Liver (tissue), 9 donors: ENCODE results near the gene ARHGEF33. TPM values are rescaled to one million over a fixed set of nuclear protein-coding genes. Genes with fewer than 3 reads are reported as not detected.

Experiments
- DNase-seq: peaks from one replicate; pipeline ENCODE4 v3.0.0-alpha.2; 2017; ENCODE audit warnings: low spot score
- H3K27ac ChIP-seq, 2 donors: one replicate each; pipeline ENCODE4 v1.7.0; 2013; ENCODE audit warnings: inconsistent platforms in 2 of 2, low read length in 2 of 2, control low read depth in 1 of 2, low read depth in 1 of 2, mild to moderate bottlenecking in 1 of 2
- H3K27me3 ChIP-seq, 4 donors: one replicate each; pipeline versions ENCODE4 v1.6.1 to v1.7.0; 2013; ENCODE audit warnings: low read length in 3 of 4, inconsistent platforms in 1 of 4, mild to moderate bottlenecking in 1 of 4, moderate library complexity in 1 of 4; ENCODE audit not compliant: control insufficient read depth in 4 of 4, insufficient read depth in 4 of 4
- H3K36me3 ChIP-seq, 4 donors: one replicate each; pipeline versions ENCODE4 v1.6.1 to v1.7.0; 2013; ENCODE audit warnings: low read length in 3 of 4, mild to moderate bottlenecking in 3 of 4, low read depth in 1 of 4, moderate library complexity in 1 of 4; ENCODE audit not compliant: control insufficient read depth in 4 of 4, insufficient read depth in 3 of 4
- H3K4me1 ChIP-seq, 4 donors: one replicate each; pipeline versions ENCODE4 v1.6.1 to v1.7.0; 2013; ENCODE audit warnings: low read length in 3 of 4, mild to moderate bottlenecking in 3 of 4, moderate library complexity in 1 of 4; ENCODE audit not compliant: control insufficient read depth in 4 of 4, insufficient read depth in 4 of 4
- H3K4me3 ChIP-seq, 3 donors: one replicate each; pipeline versions ENCODE4 v1.6.1 to v1.7.0; 2013; ENCODE audit warnings: low read length in 3 of 3, control low read depth in 1 of 3, low read depth in 1 of 3, mild to moderate bottlenecking in 1 of 3
- H3K9ac ChIP-seq, 2 donors: one replicate each; pipeline ENCODE4 v1.7.0; 2013; ENCODE audit warnings: low read length in 2 of 2, mild to moderate bottlenecking in 2 of 2, moderate library complexity in 2 of 2, control low read depth in 1 of 2, low read depth in 1 of 2
- H3K9me3 ChIP-seq, 4 donors: one replicate each; pipeline versions ENCODE4 v1.6.1 to v1.7.0; 2013; ENCODE audit warnings: low read length in 3 of 4; ENCODE audit not compliant: control insufficient read depth in 4 of 4
- EGR1 ChIP-seq, 2 donors: IDR thresholded peaks; 2 replicates each; pipeline ENCODE4 v1.6.1; 2016 to 2018; ENCODE audit warnings: antibody characterized with exemption in 2 of 2, low read depth in 2 of 2
- FOXA1 ChIP-seq: IDR thresholded peaks from 2 replicates; pipeline ENCODE4 v1.6.1; 2016; ENCODE audit warnings: antibody characterized with exemption
- FOXA2 ChIP-seq: IDR thresholded peaks from 2 replicates; pipeline ENCODE4 v1.6.1; 2016; ENCODE audit warnings: antibody characterized with exemption
- GABPA ChIP-seq, 2 donors: IDR thresholded peaks in 1 of 2; conservative IDR thresholded peaks in 1 of 2; 2 replicates each; pipeline ENCODE4 v1.6.1; 2016; ENCODE audit warnings: antibody characterized with exemption in 2 of 2, mild to moderate bottlenecking in 1 of 2, moderate library complexity in 1 of 2
- HNF4A ChIP-seq, 2 donors: conservative IDR thresholded peaks; 2 replicates each; pipeline ENCODE4 v1.6.1; 2016; ENCODE audit warnings: antibody characterized with exemption in 2 of 2, mild to moderate bottlenecking in 2 of 2
- HNF4G ChIP-seq: IDR thresholded peaks from 2 replicates; pipeline ENCODE4 v1.6.1; 2016; ENCODE audit warnings: antibody characterized with exemption
- JUND ChIP-seq, 2 donors: IDR thresholded peaks; 2 replicates each; pipeline ENCODE4 v1.6.1; 2016; ENCODE audit warnings: antibody characterized with exemption in 2 of 2
- NR2F2 ChIP-seq: IDR thresholded peaks from 2 replicates; pipeline ENCODE4 v1.6.1; 2016; ENCODE audit warnings: antibody characterized with exemption
- RAD21 ChIP-seq, 2 donors: IDR thresholded peaks; 2 replicates each; pipeline ENCODE4 v1.6.1; 2016; ENCODE audit warnings: antibody characterized with exemption in 2 of 2, mild to moderate bottlenecking in 2 of 2
- RXRA ChIP-seq, 2 donors: IDR thresholded peaks; 2 replicates each; pipeline ENCODE4 v1.6.1; 2017 to 2018; ENCODE audit warnings: antibody characterized with exemption in 2 of 2, mild to moderate bottlenecking in 1 of 2
- TAF1 ChIP-seq: conservative IDR thresholded peaks from 2 replicates; pipeline ENCODE4 v1.6.1; 2016; ENCODE audit warnings: antibody characterized with exemption, mild to moderate bottlenecking
- WGBS: extraction: QIAGEN DNeasy Blood & Tissue Kit; methylation state at CpG from one replicate; pipeline ENCODE4 v1.1.7; 2013; 5-methylcytosine and 5-hydroxymethylcytosine counted together
- polyA plus RNA-seq, 2 donors: library from polyadenylated mRNA; stranded (reverse) in 1 of 2; unstranded in 1 of 2; fragments of 200-250 nt in 1 of 2; fragments of >200 nt in 1 of 2; fragmentation: Nextera tagmentation in 1 of 2; extraction: Ambion mirVana in 1 of 2; gene quantifications; one replicate each; pipeline versions ENCODE4 v1.2.1 to v1.2.3, GENCODE V29; 2013 to 2015
- total RNA-seq, 2 donors: library from RNA; depleted of rRNA; stranded (reverse); fragments of >200 nt; gene quantifications; one replicate each; pipeline ENCODE4 v1.2.3, GENCODE V29; 2014
- TF ChIP-seq, protein P1 (sequence below): IDR thresholded peaks from 2 replicates; pipeline ENCODE4 v1.6.1; 2016; ENCODE audit warnings: antibody characterized with exemption
- TF ChIP-seq, protein P2 (sequence below): IDR thresholded peaks from 2 replicates; pipeline ENCODE4 v1.6.1; 2016; ENCODE audit warnings: antibody characterized with exemption, mild to moderate bottlenecking
- TF ChIP-seq, protein P3 (sequence below): IDR thresholded peaks from 2 replicates; pipeline ENCODE4 v1.6.1; 2016; ENCODE audit warnings: antibody characterized with exemption
- donor health status: healthy.
- donor health status: healthy.
- donor health status: healthy.
- donor health status: healthy.
- donor health status: healthy.

The ARHGEF33 gene
- total and polyA plus RNA-seq, 4 donors = 0.05 to 0.33 (median 0.08) TPM; not detected in 1

DNA sequence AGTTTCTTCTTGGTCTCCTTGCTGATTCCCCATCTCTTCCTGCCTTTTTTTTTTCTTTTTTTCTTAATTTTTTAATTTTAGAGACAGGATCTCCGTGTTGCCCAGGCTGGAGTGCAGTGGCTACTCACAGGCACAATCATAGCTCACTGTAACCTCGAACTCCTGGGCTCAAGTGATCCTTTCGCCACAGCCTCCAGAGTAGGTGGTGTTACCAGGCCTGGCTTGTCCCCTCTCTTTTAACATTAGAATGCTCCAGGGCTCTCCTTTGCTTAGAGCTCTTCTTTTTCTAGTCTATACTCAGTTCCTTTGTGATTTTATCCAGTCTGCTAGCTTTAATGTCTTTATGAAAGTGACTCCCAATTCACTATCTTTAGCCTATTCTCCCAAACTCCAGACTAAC is 89.2 kb downstream of the ARHGEF33 start:
- Histone ChIP-seq H3K36me3 (peaks cover 0 to under 1% (median 0%) of the 10 kb centered on the region in 4 donors), H3K9ac (no peak overlapping the region), H3K4me3 (no peak overlapping the region), H3K27ac (no peak overlapping the region), H3K27me3 (no peaks in the 10 kb centered on the region), H3K9me3 (no peaks in the 10 kb centered on the region), H3K4me1 (no peaks in the 10 kb centered on the region)
- DNase-seq = no peak
- TF ChIP-seq HNF4A (conservative IDR thresholded peaks at IDR 0.05) = no peak
- TF ChIP-seq JUND (IDR thresholded peaks at IDR 0.05) = no peak
- TF ChIP-seq, protein P1, sequence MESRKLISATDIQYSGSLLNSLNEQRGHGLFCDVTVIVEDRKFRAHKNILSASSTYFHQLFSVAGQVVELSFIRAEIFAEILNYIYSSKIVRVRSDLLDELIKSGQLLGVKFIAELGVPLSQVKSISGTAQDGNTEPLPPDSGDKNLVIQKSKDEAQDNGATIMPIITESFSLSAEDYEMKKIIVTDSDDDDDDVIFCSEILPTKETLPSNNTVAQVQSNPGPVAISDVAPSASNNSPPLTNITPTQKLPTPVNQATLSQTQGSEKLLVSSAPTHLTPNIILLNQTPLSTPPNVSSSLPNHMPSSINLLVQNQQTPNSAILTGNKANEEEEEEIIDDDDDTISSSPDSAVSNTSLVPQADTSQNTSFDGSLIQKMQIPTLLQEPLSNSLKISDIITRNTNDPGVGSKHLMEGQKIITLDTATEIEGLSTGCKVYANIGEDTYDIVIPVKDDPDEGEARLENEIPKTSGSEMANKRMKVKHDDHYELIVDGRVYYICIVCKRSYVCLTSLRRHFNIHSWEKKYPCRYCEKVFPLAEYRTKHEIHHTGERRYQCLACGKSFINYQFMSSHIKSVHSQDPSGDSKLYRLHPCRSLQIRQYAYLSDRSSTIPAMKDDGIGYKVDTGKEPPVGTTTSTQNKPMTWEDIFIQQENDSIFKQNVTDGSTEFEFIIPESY = no peak
- TF ChIP-seq, protein P2, sequence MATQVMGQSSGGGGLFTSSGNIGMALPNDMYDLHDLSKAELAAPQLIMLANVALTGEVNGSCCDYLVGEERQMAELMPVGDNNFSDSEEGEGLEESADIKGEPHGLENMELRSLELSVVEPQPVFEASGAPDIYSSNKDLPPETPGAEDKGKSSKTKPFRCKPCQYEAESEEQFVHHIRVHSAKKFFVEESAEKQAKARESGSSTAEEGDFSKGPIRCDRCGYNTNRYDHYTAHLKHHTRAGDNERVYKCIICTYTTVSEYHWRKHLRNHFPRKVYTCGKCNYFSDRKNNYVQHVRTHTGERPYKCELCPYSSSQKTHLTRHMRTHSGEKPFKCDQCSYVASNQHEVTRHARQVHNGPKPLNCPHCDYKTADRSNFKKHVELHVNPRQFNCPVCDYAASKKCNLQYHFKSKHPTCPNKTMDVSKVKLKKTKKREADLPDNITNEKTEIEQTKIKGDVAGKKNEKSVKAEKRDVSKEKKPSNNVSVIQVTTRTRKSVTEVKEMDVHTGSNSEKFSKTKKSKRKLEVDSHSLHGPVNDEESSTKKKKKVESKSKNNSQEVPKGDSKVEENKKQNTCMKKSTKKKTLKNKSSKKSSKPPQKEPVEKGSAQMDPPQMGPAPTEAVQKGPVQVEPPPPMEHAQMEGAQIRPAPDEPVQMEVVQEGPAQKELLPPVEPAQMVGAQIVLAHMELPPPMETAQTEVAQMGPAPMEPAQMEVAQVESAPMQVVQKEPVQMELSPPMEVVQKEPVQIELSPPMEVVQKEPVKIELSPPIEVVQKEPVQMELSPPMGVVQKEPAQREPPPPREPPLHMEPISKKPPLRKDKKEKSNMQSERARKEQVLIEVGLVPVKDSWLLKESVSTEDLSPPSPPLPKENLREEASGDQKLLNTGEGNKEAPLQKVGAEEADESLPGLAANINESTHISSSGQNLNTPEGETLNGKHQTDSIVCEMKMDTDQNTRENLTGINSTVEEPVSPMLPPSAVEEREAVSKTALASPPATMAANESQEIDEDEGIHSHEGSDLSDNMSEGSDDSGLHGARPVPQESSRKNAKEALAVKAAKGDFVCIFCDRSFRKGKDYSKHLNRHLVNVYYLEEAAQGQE = no peak
- no peak for TF ChIP-seq HNF4G
- TF ChIP-seq RAD21 (IDR thresholded peaks at IDR 0.05) = no peak
- no peak for TF ChIP-seq GABPA (IDR thresholded peaks at IDR 0.05 in 1 of 2, conservative IDR thresholded peaks at IDR 0.05 in 1 of 2)
- no peak for TF ChIP-seq EGR1 (IDR thresholded peaks at IDR 0.05; ENCODE audit: low read depth in 2 of 2)
- TF ChIP-seq TAF1 = no peak
- no peak for TF ChIP-seq RXRA (IDR thresholded peaks at IDR 0.05)
- TF ChIP-seq FOXA1 = no peak
- no peak for TF ChIP-seq FOXA2
- WGBS = 98% methylated on average over 3 of the region's 3 CpGs

DNA sequence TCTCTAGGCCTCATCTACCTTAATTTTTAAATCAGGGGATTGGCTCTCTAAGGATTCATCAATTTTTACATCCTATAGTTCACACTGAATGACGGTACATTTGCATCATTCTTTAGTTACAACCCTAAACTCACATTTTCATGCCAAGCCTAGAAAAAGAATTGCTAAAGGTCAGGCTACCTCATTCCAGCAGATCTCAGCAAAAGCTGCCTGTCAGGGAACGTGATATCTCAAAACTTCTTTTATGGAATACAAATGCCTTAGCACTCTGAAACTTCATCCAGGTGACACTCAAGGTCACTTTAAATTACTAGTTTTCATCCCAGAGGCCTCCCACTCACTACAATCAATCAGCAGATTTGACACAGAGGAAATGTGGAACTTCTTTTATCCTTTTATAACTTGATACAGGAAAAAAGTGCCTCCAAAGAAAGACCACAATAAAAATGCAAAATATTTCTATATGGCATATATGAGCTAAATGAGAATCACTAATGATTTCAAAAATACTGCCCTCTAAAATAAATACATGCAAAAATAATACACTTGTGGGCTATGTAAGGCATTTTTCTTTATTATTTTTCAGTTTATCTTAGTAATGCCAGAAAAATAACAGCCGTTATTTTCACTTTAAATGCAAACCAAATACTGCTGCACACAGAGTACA is 91.5 kb downstream of the ARHGEF33 start:
- Histone ChIP-seq H3K36me3 (peaks cover 2 to 13% (median 10%) of the 10 kb centered on the region in 4 donors), H3K27ac (no peak overlapping the region), H3K9me3 (no peaks in the 10 kb centered on the region), H3K4me3 (no peak overlapping the region), H3K4me1 (no peaks in the 10 kb centered on the region), H3K9ac (no peak overlapping the region), H3K27me3 (no peaks in the 10 kb centered on the region)
- DNase-seq = no peak
- 91% methylated on average over 3 of the region's 3 CpGs for WGBS
- TF ChIP-seq JUND (IDR thresholded peaks at IDR 0.05) = no peak
- no peak for TF ChIP-seq RAD21 (IDR thresholded peaks at IDR 0.05)
- TF ChIP-seq FOXA1 = no peak
- TF ChIP-seq, protein P2 = no peak
- TF ChIP-seq, protein P3, sequence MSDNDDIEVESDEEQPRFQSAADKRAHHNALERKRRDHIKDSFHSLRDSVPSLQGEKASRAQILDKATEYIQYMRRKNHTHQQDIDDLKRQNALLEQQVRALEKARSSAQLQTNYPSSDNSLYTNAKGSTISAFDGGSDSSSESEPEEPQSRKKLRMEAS = no peak
- no peak for TF ChIP-seq NR2F2
- TF ChIP-seq GABPA (IDR thresholded peaks at IDR 0.05 in 1 of 2, conservative IDR thresholded peaks at IDR 0.05 in 1 of 2) = no peak
- no peak for TF ChIP-seq RXRA (IDR thresholded peaks at IDR 0.05)
